GM21723 (cell line): ENCODE measurements around the gene AAR2.
A peak's percentile ranks its signal among the peaks of the same experiment; 100 is the strongest.

Source experiments
- ATAC-seq: cut with Tn5 transposase; IDR thresholded peaks from one replicate; pipeline ENCODE4 v1.9.1; 2021; ENCODE audit warnings: mild to moderate bottlenecking, moderate library complexity; ENCODE audit not compliant: unreplicated experiment

The AAR2 gene, protein sequence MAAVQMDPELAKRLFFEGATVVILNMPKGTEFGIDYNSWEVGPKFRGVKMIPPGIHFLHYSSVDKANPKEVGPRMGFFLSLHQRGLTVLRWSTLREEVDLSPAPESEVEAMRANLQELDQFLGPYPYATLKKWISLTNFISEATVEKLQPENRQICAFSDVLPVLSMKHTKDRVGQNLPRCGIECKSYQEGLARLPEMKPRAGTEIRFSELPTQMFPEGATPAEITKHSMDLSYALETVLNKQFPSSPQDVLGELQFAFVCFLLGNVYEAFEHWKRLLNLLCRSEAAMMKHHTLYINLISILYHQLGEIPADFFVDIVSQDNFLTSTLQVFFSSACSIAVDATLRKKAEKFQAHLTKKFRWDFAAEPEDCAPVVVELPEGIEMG

DNA sequence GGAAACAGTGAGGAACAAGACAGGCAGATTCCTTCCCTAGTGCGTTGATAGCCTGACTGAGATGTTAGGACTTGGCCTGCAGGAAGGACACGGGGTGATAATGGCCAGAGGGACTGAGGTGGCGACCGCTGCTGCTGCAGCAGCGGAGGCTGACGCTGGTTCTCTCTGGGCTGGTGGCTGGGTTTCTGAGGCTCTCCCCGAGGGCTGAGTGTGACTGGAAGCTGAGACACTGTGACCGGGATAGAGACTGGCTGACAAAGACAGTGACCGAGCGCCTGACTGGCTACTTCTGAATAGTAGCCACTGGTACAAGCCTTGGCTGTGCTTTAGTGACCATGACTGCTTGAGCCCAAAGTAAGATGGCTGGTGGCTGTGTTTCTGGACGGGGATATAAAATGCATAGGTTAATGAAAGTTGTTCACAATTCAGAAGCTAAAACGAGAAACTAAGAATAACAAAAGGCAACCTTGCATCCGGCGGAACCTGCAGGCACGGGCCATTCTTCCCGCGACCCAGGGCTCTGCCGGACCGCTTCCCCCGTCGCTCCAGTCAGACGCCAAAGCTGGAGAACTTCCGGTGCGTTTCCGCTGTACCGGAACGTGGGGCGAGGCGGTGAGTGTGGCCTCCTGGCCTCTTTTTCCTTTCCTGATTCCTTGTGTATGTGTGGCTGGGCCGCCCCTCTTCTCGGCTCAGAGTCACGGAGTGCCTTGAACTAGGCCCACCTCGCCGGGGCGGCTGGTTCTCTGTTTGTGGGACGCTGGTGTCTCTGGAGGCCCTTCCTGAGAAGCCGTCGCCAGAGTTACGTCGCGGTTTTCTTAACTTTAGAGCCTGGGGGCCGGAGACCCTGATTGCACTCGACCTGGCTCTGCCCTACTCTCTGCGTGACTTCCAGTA lies at the start of gene AAR2:
AAR2 (plus strand) TSS at position 587 of the 894 bp plus-strand sequence. CDS start 3,391 bp downstream, outside the sequence.
- peak; percentile 73 for ATAC-seq

DNA sequence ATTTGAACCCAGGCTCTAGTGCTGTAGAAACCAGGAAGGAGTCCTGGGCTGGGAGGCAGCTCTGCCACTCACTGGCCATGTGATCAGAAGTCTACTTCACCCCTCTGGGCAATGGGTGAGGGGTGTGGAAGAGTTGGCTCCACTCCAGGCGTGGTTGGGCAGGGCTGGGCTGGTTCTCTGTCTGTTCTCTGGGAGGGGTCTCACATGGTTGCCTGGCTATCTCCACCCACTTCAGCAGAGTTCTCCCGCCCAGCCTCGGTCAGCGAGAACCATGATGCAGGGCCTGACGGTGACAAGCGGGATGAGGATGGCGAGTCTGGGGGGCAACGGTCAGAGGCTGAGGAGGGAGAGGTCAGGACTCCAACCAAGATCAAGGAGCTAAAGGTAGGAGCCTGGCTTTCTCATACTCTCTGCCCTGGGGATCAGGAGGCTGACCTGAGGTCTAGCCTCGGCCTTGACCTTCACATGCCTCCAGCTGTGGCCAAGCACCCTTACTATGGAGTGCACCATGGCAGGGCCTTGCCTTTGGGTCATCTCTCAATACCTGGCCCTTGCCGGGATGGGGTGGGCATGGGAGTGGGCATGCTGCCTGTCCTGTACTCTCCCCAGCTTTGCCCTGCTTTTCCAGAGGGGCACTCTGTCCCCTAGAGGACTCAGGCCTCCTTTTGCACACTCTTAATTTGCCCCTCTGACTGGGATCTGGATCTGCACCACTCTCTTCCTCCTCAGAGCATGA lies 42.1 kb upstream of the AAR2 start:
- ATAC-seq: no peak

DNA sequence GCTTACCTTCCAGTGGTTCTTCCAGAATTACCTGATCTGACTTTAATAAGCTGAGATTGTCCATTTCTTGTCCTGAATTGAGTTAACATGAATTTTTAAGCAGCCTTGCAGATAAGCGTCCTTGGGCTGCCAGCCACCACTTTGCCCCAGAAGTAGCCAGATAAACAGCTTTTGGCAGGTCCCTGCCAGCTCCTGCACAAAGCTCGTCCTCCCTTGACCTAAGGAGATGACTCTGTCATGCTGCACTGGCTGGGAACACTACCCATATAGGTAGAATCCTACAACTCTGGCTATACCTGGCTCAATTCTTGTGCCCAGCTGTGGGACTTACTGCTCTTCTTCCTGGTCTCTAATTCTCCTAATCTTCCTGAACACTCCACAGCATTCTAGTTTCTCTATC lies 39.6 kb upstream of the AAR2 start:
- no peak for ATAC-seq

DNA sequence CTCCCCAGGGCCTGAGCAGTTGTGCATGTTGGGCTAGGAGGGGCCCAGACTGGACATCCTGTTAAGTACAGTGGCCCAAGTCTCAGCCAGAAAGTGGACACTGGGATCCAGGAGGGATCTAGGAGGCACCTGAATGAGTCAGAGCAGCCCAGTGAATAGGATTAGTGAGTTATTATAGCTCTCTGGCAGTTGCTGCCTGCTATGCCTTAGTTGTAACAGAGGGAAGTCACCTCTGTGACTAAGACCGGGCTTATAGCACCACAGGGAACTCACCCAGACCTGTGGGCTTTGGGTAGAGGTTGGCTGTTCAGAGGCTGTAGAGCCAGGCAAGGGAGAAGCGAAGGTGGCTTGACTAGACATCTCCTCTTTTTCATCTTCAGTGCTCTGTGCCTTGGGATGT lies 39.0 kb upstream of the AAR2 start:
- ATAC-seq: no peak

DNA sequence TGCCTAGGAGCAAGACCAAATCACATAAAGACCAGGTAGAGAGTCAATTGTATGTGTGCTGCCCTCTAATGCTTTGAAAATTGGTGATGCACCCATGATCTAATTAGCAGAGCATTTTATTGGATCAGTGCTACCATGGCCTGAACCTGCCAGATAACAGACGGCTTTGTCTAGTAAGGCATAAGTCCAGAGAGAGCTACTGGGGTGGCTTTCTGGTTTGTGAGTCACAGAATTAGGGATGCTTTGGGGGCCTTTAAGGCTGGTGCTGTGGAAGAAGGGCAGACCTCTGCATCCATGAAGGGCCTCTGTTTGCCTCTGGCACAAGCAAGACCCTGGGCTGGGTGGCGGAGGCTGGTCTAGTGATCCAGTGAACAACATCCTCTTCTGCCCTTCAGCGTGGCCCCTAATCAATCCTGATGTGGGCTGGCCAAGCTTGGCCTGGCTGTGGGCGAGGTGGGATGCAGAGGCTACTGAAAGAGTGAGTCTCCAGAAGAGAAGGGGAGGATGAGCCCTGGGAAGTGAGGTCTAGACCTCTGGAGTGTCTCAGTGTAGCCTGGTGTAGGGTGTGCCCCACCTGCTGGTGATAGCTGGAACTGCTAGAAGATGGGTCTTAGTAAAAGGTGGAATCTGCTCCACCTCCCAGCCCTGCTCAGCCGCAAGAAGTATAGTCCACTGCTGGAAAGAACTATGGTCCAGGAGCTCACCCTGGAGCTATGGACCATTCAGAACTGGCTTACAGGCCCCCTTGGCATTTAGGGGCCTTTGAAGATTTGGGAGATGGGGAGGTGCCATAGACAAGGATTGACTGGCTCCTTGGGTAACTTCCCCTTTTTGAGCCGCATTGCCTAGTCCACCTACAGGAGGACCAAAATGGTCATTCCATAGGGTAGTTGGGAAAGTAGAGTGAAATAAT lies 36.7 kb upstream of the AAR2 start:
- ATAC-seq: no peak

DNA sequence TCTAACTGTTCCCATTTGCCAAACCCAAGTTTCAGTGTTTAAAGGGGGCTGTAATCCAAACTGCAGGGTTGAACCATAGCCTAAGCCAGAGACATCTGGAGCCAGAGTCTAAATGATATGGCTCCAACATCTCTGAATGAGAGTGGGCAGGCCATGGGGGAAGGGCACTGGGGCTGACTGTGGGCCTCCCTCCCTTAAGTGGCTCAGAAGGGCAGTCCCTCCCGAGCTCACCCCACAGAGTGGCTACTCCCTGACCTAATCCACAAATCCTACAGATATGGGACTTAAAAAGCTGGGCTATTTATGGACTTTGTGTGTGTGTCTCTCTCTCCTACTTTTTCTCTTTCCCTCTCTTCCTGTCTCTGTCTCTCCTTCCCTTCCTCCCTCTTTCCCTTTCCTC lies 35.8 kb upstream of the AAR2 start:
- ATAC-seq: no peak

DNA sequence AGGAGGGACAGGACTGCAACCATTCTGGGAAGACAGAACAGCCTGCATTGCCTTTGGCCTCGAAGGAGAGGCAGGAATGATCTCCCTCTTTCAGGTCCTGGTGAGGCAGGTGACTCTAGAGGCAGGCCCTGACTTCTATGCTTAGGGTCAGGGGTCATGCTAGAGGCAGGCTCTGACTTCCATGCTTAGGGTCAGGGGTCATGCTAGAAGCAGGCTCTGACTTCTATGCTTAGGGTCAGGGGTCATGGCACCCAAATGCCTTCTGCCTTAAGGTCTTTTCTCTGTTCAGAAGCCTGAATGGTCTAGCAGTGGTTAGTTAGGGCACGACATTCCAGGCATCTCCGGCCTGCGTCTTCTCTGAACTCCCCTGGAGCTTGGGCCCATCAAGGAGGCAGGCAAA lies 35.1 kb upstream of the AAR2 start:
- no peak for ATAC-seq

DNA sequence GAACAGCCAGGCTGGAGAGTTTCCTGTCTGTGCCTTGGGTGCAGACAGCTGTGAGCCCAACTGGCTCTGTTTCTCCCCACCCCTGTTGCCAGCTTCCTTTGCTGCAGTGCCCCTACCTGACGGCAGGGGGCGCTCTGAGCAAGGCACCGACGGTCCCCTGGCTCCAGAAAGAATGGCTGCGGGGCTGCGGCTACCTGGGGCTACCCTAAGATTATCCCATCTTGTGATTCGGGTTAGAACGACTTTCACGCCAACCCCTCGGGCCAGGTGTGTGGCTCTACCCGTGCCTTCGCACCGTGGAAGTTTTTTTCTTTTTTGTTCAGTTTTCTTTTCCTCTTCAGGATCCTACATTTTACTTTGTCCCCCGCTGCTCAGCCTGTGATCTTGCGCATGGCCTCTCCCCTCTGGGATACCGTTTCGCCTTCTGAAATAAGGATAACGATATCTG lies 33.4 kb upstream of the AAR2 start:
- no peak for ATAC-seq

DNA sequence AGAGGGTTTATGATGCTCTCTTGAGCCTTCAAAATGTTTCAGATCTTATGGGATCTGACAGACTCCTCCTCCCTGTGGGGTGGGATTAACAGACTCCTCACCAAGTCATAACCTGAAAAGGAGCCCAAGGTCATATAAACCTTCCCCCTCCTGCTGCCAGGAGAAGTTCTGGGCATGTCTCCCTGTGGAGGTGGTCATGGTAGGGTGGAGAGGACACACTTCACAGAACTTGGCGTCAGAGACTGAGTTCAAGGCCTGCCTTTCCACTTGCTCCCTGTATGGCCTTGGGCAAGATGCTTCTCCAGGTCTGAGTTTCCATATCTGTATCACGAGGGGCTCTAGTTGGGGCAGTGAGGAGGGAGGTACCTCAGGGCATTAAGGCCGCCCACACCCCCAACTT lies 32.4 kb upstream of the AAR2 start:
- ATAC-seq: no peak

DNA sequence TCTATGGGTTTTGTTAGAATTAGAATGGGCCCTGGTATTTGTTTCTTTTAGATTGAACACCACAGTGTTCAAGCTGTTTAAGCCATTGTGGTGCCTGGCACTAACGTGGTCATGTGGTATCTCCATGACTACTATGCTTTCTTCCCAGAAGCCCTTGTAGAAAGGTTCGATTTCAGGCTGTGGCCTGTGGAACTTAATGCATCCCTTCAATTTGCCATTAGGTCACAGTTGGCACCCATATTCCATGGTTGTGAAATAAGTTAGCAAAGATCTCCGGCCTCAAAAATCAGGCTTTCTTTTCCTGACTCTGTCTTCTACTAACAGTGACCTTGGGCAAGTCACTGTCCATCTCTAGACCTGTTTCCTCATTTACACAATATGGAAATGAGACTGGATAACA lies 31.3 kb upstream of the AAR2 start:
- no peak for ATAC-seq

DNA sequence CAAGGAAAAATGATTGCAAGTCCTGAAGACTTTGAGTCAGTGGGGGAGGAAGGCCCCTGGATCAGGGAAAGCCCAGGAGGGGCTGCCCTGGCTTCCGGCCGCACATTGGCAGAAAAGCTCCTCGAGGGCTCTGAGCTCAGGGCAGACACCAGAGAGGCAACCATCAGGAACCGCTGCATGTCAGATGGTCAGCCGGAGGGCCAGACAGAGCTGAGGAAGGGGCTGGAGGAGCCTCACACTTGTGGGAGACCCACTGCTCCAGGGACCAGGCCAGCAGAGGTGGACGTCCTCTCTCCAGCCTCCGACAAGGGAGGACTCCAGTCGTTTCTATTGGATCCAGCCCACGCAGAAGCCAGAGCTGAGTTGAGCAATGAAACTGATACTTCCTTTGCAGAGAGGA lies 30.2 kb upstream of the AAR2 start:
- ATAC-seq: no peak

DNA sequence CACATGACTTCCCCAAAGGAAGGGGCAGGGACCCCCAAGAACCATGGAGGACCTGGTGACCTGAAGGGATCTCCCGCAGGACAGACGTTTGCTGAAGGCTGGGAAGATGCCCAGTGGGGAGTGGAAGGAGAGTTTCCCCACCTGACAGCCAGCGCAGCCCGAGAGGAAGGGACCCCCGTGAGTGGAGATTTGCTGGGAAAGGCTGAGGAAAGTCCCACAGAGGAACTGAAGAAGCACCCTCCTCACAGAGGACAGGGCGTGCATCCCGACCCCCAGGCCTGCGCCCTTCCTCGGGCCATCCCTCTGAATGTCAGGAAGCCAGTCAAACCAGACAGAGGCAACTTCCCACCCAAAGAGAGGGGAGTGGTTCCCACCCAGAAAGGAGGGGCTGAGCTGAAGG lies 29.6 kb upstream of the AAR2 start:
- no peak for ATAC-seq

DNA sequence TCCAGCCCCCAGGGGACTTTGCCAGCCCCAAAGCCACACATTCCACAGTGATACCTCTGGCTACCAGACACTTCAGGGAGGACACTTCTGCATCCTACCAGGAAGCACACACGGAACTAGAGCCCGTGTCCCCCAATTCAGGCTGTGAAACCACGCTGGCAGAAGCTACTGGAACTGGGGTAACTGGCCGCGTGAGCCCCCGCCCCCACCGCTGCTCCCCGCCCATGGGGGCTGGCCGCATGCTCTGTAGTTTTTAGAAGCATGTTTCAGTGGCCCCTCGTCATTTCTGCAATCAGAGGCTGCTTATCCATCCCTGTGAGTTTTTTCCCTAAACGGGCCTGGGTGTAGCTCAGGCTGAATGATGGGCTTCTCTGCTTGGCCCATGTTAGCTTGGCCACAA lies 28.7 kb upstream of the AAR2 start:
- ATAC-seq: no peak

DNA sequence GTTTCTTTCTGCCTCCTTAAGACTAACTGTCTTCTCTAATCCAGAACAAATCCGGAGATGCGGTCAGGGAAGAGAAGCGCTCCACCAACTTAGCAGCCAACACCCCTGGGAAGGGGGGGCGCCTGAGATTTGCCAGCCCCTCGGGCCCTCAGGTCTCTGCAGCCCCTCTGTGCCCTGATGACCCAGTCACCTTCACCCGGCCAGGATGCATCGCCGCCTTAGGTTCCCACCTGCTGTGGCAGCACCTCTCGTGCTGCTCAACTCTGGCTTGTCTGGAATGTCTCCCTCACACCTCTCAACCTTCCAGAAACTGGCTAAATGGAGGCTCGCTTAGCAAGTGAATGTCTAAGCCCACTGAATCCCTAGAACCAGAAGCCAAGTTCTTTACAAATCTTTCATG lies 28.0 kb upstream of the AAR2 start:
- ATAC-seq: no peak

DNA sequence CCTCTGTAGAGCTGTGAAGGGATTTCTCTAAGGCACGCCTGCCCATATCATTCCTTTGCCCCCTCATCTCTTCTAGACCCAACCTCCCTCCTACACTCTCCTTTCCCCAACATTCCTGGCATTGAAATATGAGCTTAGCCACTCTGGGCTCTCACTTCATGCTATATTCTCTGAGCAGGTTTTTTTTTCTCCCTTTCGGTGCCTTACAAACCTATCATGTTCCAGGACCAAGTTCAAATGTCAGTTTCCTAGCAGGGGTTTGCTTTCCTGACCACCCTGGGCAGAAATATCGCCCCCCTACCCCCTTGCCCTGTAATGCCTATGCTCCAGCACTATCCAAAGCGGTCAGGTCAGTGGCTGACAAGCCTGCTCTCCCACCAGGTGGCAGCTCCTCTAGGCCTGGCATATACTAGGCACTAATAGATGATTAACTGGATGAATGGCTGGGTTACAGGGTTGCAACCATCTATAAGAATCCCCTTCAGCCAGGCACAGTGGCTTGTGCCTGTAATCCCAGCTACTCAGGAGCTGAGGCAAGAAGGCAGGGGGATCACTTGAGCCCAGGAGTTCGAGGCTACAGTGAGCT lies 25.7 kb upstream of the AAR2 start:
- ATAC-seq: no peak

DNA sequence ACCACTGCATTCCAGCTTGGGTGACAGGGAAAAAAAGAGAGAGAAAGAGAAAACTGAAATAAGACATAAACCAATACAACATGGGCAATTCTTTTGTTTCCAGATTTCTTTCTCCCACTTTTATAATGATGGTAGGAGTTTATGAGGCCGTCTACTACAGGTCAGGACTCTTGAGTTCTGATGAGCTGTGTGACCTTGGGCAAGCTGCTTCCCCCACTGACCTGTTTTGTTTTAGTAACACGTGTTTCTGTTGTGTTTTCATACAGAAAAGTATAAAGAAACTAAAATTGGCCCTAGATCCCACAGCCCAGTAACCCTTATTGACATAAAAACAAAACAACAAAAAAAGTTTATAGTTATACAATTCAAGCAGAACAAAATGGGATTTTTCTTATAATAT lies 22.9 kb upstream of the AAR2 start:
- ATAC-seq: no peak

DNA sequence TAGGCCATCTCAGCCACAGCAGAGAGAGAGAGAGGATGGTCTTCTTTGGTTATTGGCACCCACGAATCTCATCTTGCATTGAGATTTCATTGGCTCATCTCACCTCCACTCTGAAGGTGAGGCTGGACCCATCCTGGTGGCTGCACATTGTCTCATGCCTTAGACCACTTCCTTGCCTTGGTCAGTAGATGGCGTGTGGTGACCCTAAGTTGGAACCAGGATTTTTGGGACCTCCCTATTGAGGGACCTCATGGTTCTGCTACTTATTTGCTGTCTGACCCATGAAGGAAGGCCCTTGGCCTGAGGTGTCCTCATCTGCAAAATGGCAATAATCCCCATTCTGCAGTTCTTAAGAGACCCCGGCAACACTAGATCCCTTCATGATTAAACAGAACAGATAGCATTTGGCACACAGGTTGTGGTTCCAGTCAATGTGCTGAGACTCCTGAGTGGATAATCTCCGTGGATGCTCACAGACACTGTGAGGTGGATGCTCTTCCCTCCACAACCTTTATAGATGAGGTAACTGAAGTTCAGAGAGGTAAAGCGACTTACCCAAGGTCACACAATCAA lies 21.5 kb upstream of the AAR2 start:
- no peak for ATAC-seq

DNA sequence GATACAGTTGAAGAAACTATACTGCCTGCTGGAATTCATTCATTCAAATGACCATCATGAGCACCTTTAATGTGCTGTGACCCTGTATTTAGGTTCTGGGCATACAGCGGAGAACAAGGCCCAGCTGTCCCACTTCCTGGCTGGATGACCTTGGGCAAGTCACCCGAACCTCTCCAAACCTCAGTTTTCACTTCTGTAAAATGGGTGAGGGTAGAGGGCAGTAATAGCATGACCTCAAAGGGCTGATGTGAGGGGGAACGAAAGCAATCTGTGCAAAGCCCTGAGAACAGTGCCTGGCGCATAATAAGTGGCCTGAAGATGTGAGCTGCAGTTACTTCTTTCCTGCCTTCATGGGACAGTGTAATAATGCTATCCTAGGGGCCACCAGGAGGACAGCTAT lies 20.5 kb upstream of the AAR2 start:
- ATAC-seq: no peak

DNA sequence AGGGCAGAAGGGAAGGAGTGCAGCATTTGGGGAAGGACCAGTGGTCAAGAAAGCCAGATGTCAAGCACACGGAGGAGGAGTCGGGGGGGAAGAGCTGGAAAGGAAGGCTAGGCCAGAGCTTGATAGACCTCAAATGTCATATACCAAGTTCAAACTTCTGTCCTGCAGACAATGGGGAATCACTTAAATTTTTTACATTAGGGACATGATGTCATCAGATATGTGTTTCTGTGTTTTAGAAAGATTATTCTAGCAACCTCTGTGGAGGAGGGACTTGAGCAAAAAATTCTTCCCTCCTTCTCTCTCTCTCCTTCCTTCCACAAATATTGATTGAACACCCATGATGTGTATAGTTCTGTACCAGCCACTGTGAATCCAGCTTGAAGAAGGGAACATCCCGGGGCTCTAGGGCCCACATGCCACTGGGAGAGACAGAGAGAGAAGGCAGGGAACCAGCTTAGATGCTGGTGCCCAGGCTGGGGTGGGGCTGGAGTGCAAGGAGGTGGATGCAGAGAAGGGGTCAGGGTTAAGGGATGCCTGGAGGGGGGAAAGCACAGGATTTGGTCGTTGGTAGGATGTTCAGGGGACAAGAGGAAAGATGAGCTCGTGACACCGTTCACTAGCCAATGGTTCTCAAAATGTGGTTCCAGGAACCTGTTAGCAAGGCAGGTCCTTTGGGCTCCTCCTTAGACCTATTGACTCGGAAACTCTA lies 19.8 kb upstream of the AAR2 start:
- ATAC-seq: no peak
